Stimulated activated CD4-positive, alpha-beta T cell treated with anti-CD3 and anti-CD28 coated beads, Interleukin-15, amount 100 ng/mL, for 48 hours (primary cell): ENCODE results near the gene SRRM5.
"Not testable (repeated sequence)": the region's sequence is repeated elsewhere in the genome, so short reads cannot be mapped to it uniquely, and the experiment has no call there.

Experiments used
- DNase-seq, 2 donors: peaks; one replicate each; pipeline ENCODE4 v3.0.0-alpha.2; 2020; ENCODE audit warnings: low read depth in 2 of 2

Gene SRRM5

GRCh38 chr19:43638214-43638994, 26.5 kb downstream of the SRRM5 start:
- no peak for DNase-seq

GRCh38 chr19:43638995-43639518, 27.2 kb downstream of the SRRM5 start:
- no peak for DNase-seq

GRCh38 chr19:43639519-43640423, 27.9 kb downstream of the SRRM5 start, which contains the start of gene CADM4:
Gene CADM4, minus strand, starts transcription at chr19:43639850. Its CDS starts 60 bp downstream, at chr19:43639790.
- peak in 1 of 2 donors; percentile 22 for DNase-seq

- no peak for DNase-seq
Measured at GRCh38 chr19:43640424-43640757, 28.5 kb downstream of the SRRM5 start.

- DNase-seq, result no peak
Measured at GRCh38 chr19:43641333-43641732, 29.4 kb downstream of the SRRM5 start.

- DNase-seq, result no peak
Measured at GRCh38 chr19:43642531-43642930, 30.6 kb downstream of the SRRM5 start.

GRCh38 chr19:43643326-43643725, 31.4 kb downstream of the SRRM5 start:
- DNase-seq, result no peak

GRCh38 chr19:43644181-43644580, 32.3 kb downstream of the SRRM5 start:
- DNase-seq, result no peak

- no peak for DNase-seq
Measured at GRCh38 chr19:43648633-43649032, 36.7 kb downstream of the SRRM5 start.

- DNase-seq, result no peak
Measured at GRCh38 chr19:43649514-43649913, 37.6 kb downstream of the SRRM5 start.

- not testable (repeated sequence) for DNase-seq
Measured at GRCh38 chr19:43650276-43650675, 38.4 kb downstream of the SRRM5 start.

GRCh38 chr19:43651758-43652545, 40.1 kb downstream of the SRRM5 start:
- DNase-seq, result no peak

- no peak for DNase-seq
Measured at GRCh38 chr19:43652546-43652874, 40.6 kb downstream of the SRRM5 start.

GRCh38 chr19:43656436-43656835, 44.5 kb downstream of the SRRM5 start:
- no peak for DNase-seq

GRCh38 chr19:43658001-43658400, 46.1 kb downstream of the SRRM5 start:
- DNase-seq, result no peak

- no peak for DNase-seq
Measured at GRCh38 chr19:43658494-43658893, 46.6 kb downstream of the SRRM5 start.

GRCh38 chr19:43660301-43660970, 48.5 kb downstream of the SRRM5 start:
- no peak for DNase-seq

GRCh38 chr19:43660971-43661360, 49.1 kb downstream of the SRRM5 start:
- no peak for DNase-seq

- DNase-seq, result no peak
Measured at GRCh38 chr19:43662487-43662886, 50.6 kb downstream of the SRRM5 start.

GRCh38 chr19:43664018-43664417, 52.1 kb downstream of the SRRM5 start:
- no peak for DNase-seq
